K562 (cell line): ENCODE results near the gene SNAI1. TPM values are rescaled to one million over a fixed set of nuclear protein-coding genes. Genes with fewer than 3 reads are reported as not detected.
A peak's percentile ranks its signal among the peaks of the same experiment; 100 is the strongest.

Experiments
- ATF4 ChIP-seq: fragments of 450-650 bp; formaldehyde crosslinking; IDR thresholded peaks from 2 replicates; pipeline ENCODE4 v1.4.0; 2022; ENCODE audit warnings: mild to moderate bottlenecking, moderate library complexity
- CBX2 ChIP-seq: fragments of 200-600 bp; sonication (generic); IDR thresholded peaks from one replicate; pipeline ENCODE4 v1.6.1; 2012; ENCODE audit warnings: mild to moderate bottlenecking, low read length, inconsistent platforms; ENCODE audit not compliant: insufficient read depth, poor library complexity, severe bottlenecking
- CREBBP ChIP-seq: IDR thresholded peaks from one replicate; pipeline ENCODE4 v1.6.1; 2012; ENCODE audit warnings: low read depth, mild to moderate bottlenecking, control low read depth, inconsistent platforms, low read length
- CTBP1 ChIP-seq: fragments of 450-650 bp; IDR thresholded peaks from 2 replicates; pipeline ENCODE4 v1.6.1; 2016; ENCODE audit warnings: borderline replicate concordance
- CTCF ChIP-seq, 3 experiments: IDR thresholded peaks in 2 of 3; conservative IDR thresholded peaks in 1 of 3; 2 replicates each; pipeline ENCODE4 v1.5.1; 2011 to 2012; ENCODE audit warnings: low read length in 3 of 3, mild to moderate bottlenecking in 3 of 3, control low read depth in 2 of 3, improper control_type of control experiment in 1 of 3, inconsistent platforms in 1 of 3, low read depth in 1 of 3, mixed read lengths in 1 of 3, moderate library complexity in 1 of 3; ENCODE audit not compliant: insufficient read depth in 2 of 3
- GABPA ChIP-seq: fragments of 200-800 bp; sonication (Bioruptor generic); conservative IDR thresholded peaks from 2 replicates; pipeline ENCODE4 v1.6.1; 2016; ENCODE audit warnings: low read depth, missing genetic modification characterization, missing compliant biosample characterization
- HNRNPK ChIP-seq: fragments of 200-400 bp; formaldehyde crosslinking; IDR thresholded peaks from one replicate; pipeline ENCODE4 v1.6.1; 2018; ENCODE audit warnings: mild to moderate bottlenecking, low read depth, low read length; ENCODE audit not compliant: poor library complexity, severe bottlenecking
- HSF4 ChIP-seq: fragments of 250-450 bp; sonication (Bioruptor Pico); IDR thresholded peaks from 2 replicates; pipeline ENCODE4 v2.1.2; 2022; ENCODE audit warnings: mild to moderate bottlenecking, moderate library complexity, borderline replicate concordance
- MEF2D ChIP-seq: conservative IDR thresholded peaks from 2 replicates; pipeline ENCODE4 v1.6.1; 2016; ENCODE audit warnings: low read depth, missing genetic modification characterization, missing compliant biosample characterization
- NFE2L1 ChIP-seq: fragments of 450-650 bp; IDR thresholded peaks from 2 replicates; pipeline ENCODE4 v1.6.1; 2016; ENCODE audit warnings: missing genetic modification characterization, low read depth, mild to moderate bottlenecking, missing compliant biosample characterization, moderate library complexity, borderline replicate concordance
- PURB ChIP-seq: sonication (generic); formaldehyde crosslinking; IDR thresholded peaks from 2 replicates; pipeline ENCODE4 v1.9.0; 2021; ENCODE audit warnings: low read depth, mild to moderate bottlenecking, missing genetic modification reagents
- RBM15 ChIP-seq: fragments of 200-400 bp; formaldehyde crosslinking; IDR thresholded peaks from 2 replicates; pipeline ENCODE4 v1.6.1; 2018; ENCODE audit warnings: mild to moderate bottlenecking, low read length, moderate library complexity; ENCODE audit not compliant: insufficient read depth
- RFX1 ChIP-seq: fragments of 450-650 bp; IDR thresholded peaks from 2 replicates; pipeline ENCODE4 v1.6.1; 2016; ENCODE audit warnings: mild to moderate bottlenecking, moderate library complexity
- RHOXF2B ChIP-seq: fragments of 250-450 bp; sonication (Bioruptor Pico); conservative IDR thresholded peaks from 2 replicates; pipeline ENCODE4 v1.5.1; 2021
- SLC30A9 ChIP-seq: fragments of 250-450 bp; sonication (Bioruptor Pico); IDR thresholded peaks from 2 replicates; pipeline ENCODE4 v1.8.0; 2022; ENCODE audit warnings: mild to moderate bottlenecking, moderate library complexity
- SP2 ChIP-seq: IDR thresholded peaks from 2 replicates; pipeline ENCODE4 v1.6.1; 2011; ENCODE audit warnings: mild to moderate bottlenecking, low read depth, low read length, moderate library complexity; ENCODE audit not compliant: poor library complexity, severe bottlenecking; ENCODE audit errors: extremely low read depth
- TAF15 ChIP-seq: fragments of 200-400 bp; formaldehyde crosslinking; IDR thresholded peaks from 2 replicates; pipeline ENCODE4 v1.6.1; 2017; ENCODE audit warnings: mild to moderate bottlenecking, low read depth, low read length, moderate library complexity
- ZFP36 ChIP-seq: fragments of 150-350 bp; IDR thresholded peaks from 2 replicates; pipeline ENCODE4 v1.6.1; 2018; ENCODE audit warnings: low read length, low read depth; ENCODE audit not compliant: partially characterized antibody
- ZKSCAN1 ChIP-seq: fragments of 150-350 bp; IDR thresholded peaks from 2 replicates; pipeline ENCODE4 v1.6.1; 2016; ENCODE audit warnings: low read depth, low read length
- ZNF174 ChIP-seq: fragments of 250-450 bp; sonication (Bioruptor Pico); IDR thresholded peaks from 2 replicates; pipeline ENCODE4 v1.4.0; 2020; ENCODE audit warnings: mild to moderate bottlenecking
- polyA plus RNA-seq, 8 experiments: library from polyadenylated mRNA; depleted of rRNA in 4 of 8; stranded (reverse) in 5 of 8; unstranded in 3 of 8; fragments of >200 nt; fragmentation: Nextera tagmentation in 2 of 8; fragmentation: Illumina TruSeq in 1 of 8; extraction: Ambion mirVana in 2 of 8; extraction: Trizol in 1 of 8; gene quantifications; 2 replicates each; pipeline versions ENCODE4 v1.2.1 to v1.2.3, GENCODE V29; 2011 to 2014; ENCODE audit warnings: inconsistent platforms in 1 of 8, missing spikeins in 1 of 8
- total RNA-seq, 7 experiments: library from RNA; depleted of rRNA in 6 of 7; stranded (reverse); fragments of >200 nt in 6 of 7; fragmentation: Illumina TruSeq in 2 of 7; extraction: Trizol in 2 of 7; gene quantifications; 2 replicates each; pipeline versions ENCODE4 v1.2.1 to v1.2.3, GENCODE V29; 2011 to 2021; ENCODE audit warnings: low replicate concordance in 1 of 7
- TF ChIP-seq, protein P1 (sequence below): fragments of 450-650 bp; formaldehyde crosslinking; conservative IDR thresholded peaks from 2 replicates; pipeline ENCODE4 v1.4.0; 2022; ENCODE audit warnings: mild to moderate bottlenecking, missing genetic modification characterization
- TF ChIP-seq, protein P2 (sequence below): fragments of 250-450 bp; sonication (Bioruptor Pico); IDR thresholded peaks from 2 replicates; pipeline ENCODE4 v1.4.0; 2020; ENCODE audit warnings: mild to moderate bottlenecking

SNAI1 gene
- total and polyA plus RNA-seq, 9 of the 15 experiments (the other 6 are each of a cell fraction or from before 2014, with no cell fraction given) = 0.32 to 11.6 (median 2.0) TPM

- TF ChIP-seq, protein P1, sequence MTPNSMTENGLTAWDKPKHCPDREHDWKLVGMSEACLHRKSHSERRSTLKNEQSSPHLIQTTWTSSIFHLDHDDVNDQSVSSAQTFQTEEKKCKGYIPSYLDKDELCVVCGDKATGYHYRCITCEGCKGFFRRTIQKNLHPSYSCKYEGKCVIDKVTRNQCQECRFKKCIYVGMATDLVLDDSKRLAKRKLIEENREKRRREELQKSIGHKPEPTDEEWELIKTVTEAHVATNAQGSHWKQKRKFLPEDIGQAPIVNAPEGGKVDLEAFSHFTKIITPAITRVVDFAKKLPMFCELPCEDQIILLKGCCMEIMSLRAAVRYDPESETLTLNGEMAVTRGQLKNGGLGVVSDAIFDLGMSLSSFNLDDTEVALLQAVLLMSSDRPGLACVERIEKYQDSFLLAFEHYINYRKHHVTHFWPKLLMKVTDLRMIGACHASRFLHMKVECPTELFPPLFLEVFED (CRISPR knock-in tag) = no peak
- no peak for TF ChIP-seq CREBBP
- no peak for TF ChIP-seq RHOXF2B (CRISPR knock-in tag)
- TF ChIP-seq RBM15 = no peak
- TF ChIP-seq CTBP1 = peak; percentile 5; the same call in 1 of the 2 replicates
- TF ChIP-seq SP2 = no peak
- no peak for TF ChIP-seq HNRNPK
- TF ChIP-seq MEF2D = no peak
- no peak for TF ChIP-seq CTCF (IDR thresholded peaks at IDR 0.05 in 2 of 3, conservative IDR thresholded peaks at IDR 0.05 in 1 of 3; ENCODE audit: insufficient read depth in 2 of 3, low read depth in 1 of 3, low read length in 3 of 3)
- no peak for TF ChIP-seq ATF4 (CRISPR knock-in tag)
- no peak for TF ChIP-seq RFX1
- TF ChIP-seq NFE2L1 (tag) = no peak
- no peak for TF ChIP-seq ZNF174 (CRISPR knock-in tag)
- TF ChIP-seq, protein P2, sequence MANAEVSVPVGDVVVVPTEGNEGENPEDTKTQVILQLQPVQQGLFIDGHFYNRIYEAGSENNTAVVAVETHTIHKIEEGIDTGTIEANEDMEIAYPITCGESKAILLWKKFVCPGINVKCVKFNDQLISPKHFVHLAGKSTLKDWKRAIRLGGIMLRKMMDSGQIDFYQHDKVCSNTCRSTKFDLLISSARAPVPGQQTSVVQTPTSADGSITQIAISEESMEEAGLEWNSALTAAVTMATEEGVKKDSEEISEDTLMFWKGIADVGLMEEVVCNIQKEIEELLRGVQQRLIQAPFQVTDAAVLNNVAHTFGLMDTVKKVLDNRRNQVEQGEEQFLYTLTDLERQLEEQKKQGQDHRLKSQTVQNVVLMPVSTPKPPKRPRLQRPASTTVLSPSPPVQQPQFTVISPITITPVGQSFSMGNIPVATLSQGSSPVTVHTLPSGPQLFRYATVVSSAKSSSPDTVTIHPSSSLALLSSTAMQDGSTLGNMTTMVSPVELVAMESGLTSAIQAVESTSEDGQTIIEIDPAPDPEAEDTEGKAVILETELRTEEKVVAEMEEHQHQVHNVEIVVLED (CRISPR knock-in tag) = no peak
- TF ChIP-seq ZKSCAN1 = peak; percentile 97
- no peak for TF ChIP-seq TAF15
- no peak for TF ChIP-seq SLC30A9
- peak; percentile 73 for TF ChIP-seq GABPA
- TF ChIP-seq HSF4 = no peak
- TF ChIP-seq CBX2 = no peak
- TF ChIP-seq ZFP36 = no peak
- TF ChIP-seq PURB (CRISPR knock-in tag) = no peak
Observed at GRCh38 chr20:49989234-49990065, 6.7 kb downstream of the SNAI1 start (continued).
